Activated CD4-positive, alpha-beta memory T cell treated with anti-CD3 and anti-CD28 coated beads for 36 hours (primary cell): ENCODE measurements around the gene ENPP1. TPM values are rescaled to one million over a fixed set of nuclear protein-coding genes. Genes with fewer than 3 reads are reported as not detected.
A peak's percentile ranks its signal among the peaks of the same experiment; 100 is the strongest.

Source experiments
- CTCF ChIA-PET: fragments of 350-600 bp; sonication (Branson Sonifier 250); formaldehyde crosslinking; loops from one replicate; lab custom pipeline; 2021; ENCODE audit warnings: antibody characterized with exemption, inconsistent platforms; lab: Charles Lee
- POLR2A ChIA-PET: fragments of 350-600 bp; sonication (Branson Sonifier 250); formaldehyde crosslinking; loops from one replicate; lab custom pipeline; 2021; ENCODE audit warnings: antibody characterized with exemption; lab: Charles Lee
- DNase-seq: peaks from one replicate; pipeline ENCODE4 v3.0.0-alpha.2; 2020
- H3K27ac Mint-ChIP-seq: one replicate; pipeline ENCODE4 v1.8.0; 2021; ENCODE audit warnings: mixed read lengths
- H3K27me3 Mint-ChIP-seq: one replicate; pipeline ENCODE4 v1.8.0; 2021; ENCODE audit warnings: mixed read lengths
- H3K36me3 Mint-ChIP-seq: one replicate; pipeline ENCODE4 v1.8.0; 2021; ENCODE audit warnings: mixed read lengths
- H3K4me1 Mint-ChIP-seq: one replicate; pipeline ENCODE4 v1.8.0; 2021; ENCODE audit warnings: low read depth, mixed read lengths
- H3K4me3 Mint-ChIP-seq: one replicate; pipeline ENCODE4 v1.8.0; 2021; ENCODE audit warnings: mild to moderate bottlenecking, mixed read lengths
- H3K9me3 Mint-ChIP-seq: one replicate; pipeline ENCODE4 v1.8.0; 2021; ENCODE audit warnings: mixed read lengths
- intact Hi-C: fragments of 100-400 bp; cut with micrococcal nuclease; formaldehyde crosslinking; loops from one replicate; pipeline ENCODE4 v1.15.1; 2023
- microRNA-seq: library from miRNA; unstranded; fragments of <30 nt; microRNA quantifications from one replicate; pipeline ENCODE4 v1.2.0, GENCODE V29; 2022; ENCODE audit warnings: borderline number of aligned reads, borderline microRNAs expressed, borderline replicate concordance
- total RNA-seq, 2 experiments: library from RNA; stranded (reverse); gene quantifications; one replicate each; pipeline ENCODE4 v1.2.3, GENCODE V29; 2021

The ENPP1 gene
- total RNA-seq, 2 experiments from 2014 or later = 1.1 to 1.4 TPM

GRCh38 chr6:131920656-131921055 lies 112.8 kb downstream of the ENPP1 start:
- peaks cover 21% of the 10 kb centered on the region for H3K27me3 Mint-ChIP-seq
- intact Hi-C loops = no loop called here
- no peaks in the 10 kb centered on the region for H3K36me3 Mint-ChIP-seq
- no peak overlapping the region for H3K27ac Mint-ChIP-seq
- no peak overlapping the region for H3K4me3 Mint-ChIP-seq
- ChIA-PET CTCF (interaction anchor here (1.3 kb wide), 1 partner anchor 359 kb away, joined by 5 read pairs; no protein-coding TSS in a partner anchor), POLR2A (no interaction called here)
- peaks cover 22% of the 10 kb centered on the region for H3K9me3 Mint-ChIP-seq
- H3K4me1 Mint-ChIP-seq = peaks cover 13% of the 10 kb centered on the region
- no peak for DNase-seq

GRCh38 chr6:131923356-131923755 lies 115.5 kb downstream of the ENPP1 start:
- intact Hi-C loops = loop anchor here (2.0 kb wide), 1 partner anchor 293 kb away; no protein-coding TSS in a partner anchor

GRCh38 chr6:131924881-131925474 lies 117.2 kb downstream of the ENPP1 start:
- intact Hi-C loops = no loop called here
- ChIA-PET CTCF (interaction anchor here (0.5 to 2.5 kb wide), 5 partner anchors 10 to 355 kb away, joined by 3 to 10 read pairs (median 5); no protein-coding TSS in a partner anchor), POLR2A (no interaction called here)
- peaks cover 22% of the 10 kb centered on the region for H3K9me3 Mint-ChIP-seq
- no peaks in the 10 kb centered on the region for H3K4me1 Mint-ChIP-seq
- H3K36me3 Mint-ChIP-seq = no peaks in the 10 kb centered on the region
- no peaks in the 10 kb centered on the region for H3K27me3 Mint-ChIP-seq
- DNase-seq = no peak
- no peak overlapping the region for H3K4me3 Mint-ChIP-seq
- no peak overlapping the region for H3K27ac Mint-ChIP-seq

More at GRCh38 chr6:131923356-131923755, 115.5 kb downstream of the ENPP1 start:
- DNase-seq = peak; percentile 60
- CTCF ChIA-PET = interaction anchor here (0.6 to 2.5 kb wide), 9 partner anchors 8 to 589 kb away, joined by 3 to 9 read pairs (median 4); partner anchors contain the start of gene STX7
- H3K36me3 Mint-ChIP-seq = no peaks in the 10 kb centered on the region
- H3K4me1 Mint-ChIP-seq = no peaks in the 10 kb centered on the region
- H3K27ac Mint-ChIP-seq = no peak overlapping the region
- POLR2A ChIA-PET = no interaction called here
- H3K27me3 Mint-ChIP-seq = peaks cover 5% of the 10 kb centered on the region
- peaks cover 22% of the 10 kb centered on the region for H3K9me3 Mint-ChIP-seq
- H3K4me3 Mint-ChIP-seq = no peak overlapping the region

- Mint-ChIP-seq H3K4me1 (no peaks in the 10 kb centered on the region), H3K4me3 (no peak overlapping the region), H3K27me3 (peaks cover 9% of the 10 kb centered on the region), H3K27ac (no peak overlapping the region), H3K9me3 (no peaks in the 10 kb centered on the region), H3K36me3 (no peaks in the 10 kb centered on the region)
- CTCF ChIA-PET = no interaction called here
- intact Hi-C loops = no loop called here
- no peak for DNase-seq
- POLR2A ChIA-PET = no interaction called here
Measured at GRCh38 chr6:131929264-131929663, 121.4 kb downstream of the ENPP1 start.

GRCh38 chr6:131929976-131930375 lies 122.2 kb downstream of the ENPP1 start:
- CTCF ChIA-PET = interaction anchor here (1.5 kb wide), 1 partner anchor 15 kb away, joined by 5 read pairs; no protein-coding TSS in a partner anchor
- POLR2A ChIA-PET = no interaction called here
- Mint-ChIP-seq H3K4me3 (no peak overlapping the region), H3K27ac (no peak overlapping the region), H3K9me3 (no peaks in the 10 kb centered on the region), H3K36me3 (no peaks in the 10 kb centered on the region), H3K4me1 (no peaks in the 10 kb centered on the region), H3K27me3 (peaks cover 9% of the 10 kb centered on the region)
- no peak for DNase-seq
- intact Hi-C loops = no loop called here

- peaks cover 9% of the 10 kb centered on the region for H3K27me3 Mint-ChIP-seq
- H3K4me1 Mint-ChIP-seq = no peaks in the 10 kb centered on the region
- ChIA-PET POLR2A (no interaction called here), CTCF (interaction anchor here (1.5 kb wide), 1 partner anchor 16 kb away, joined by 5 read pairs; no protein-coding TSS in a partner anchor)
- intact Hi-C loops = no loop called here
- no peak for DNase-seq
- no peak overlapping the region for H3K27ac Mint-ChIP-seq
- no peaks in the 10 kb centered on the region for H3K9me3 Mint-ChIP-seq
- H3K4me3 Mint-ChIP-seq = no peak overlapping the region
- H3K36me3 Mint-ChIP-seq = no peaks in the 10 kb centered on the region
Measured at GRCh38 chr6:131931063-131931750, 123.4 kb downstream of the ENPP1 start.

GRCh38 chr6:131936156-131936555 lies 128.3 kb downstream of the ENPP1 start:
- intact Hi-C loops = no loop called here
- ChIA-PET POLR2A (no interaction called here), CTCF (no interaction called here)
- H3K4me1 Mint-ChIP-seq = no peaks in the 10 kb centered on the region
- no peak for DNase-seq
- H3K36me3 Mint-ChIP-seq = no peaks in the 10 kb centered on the region
- H3K9me3 Mint-ChIP-seq = no peaks in the 10 kb centered on the region
- H3K27me3 Mint-ChIP-seq = peaks cover 4% of the 10 kb centered on the region
- H3K27ac Mint-ChIP-seq = no peak overlapping the region
- H3K4me3 Mint-ChIP-seq = no peak overlapping the region

GRCh38 chr6:131937226-131937625 lies 129.4 kb downstream of the ENPP1 start:
- no peak for DNase-seq
- POLR2A ChIA-PET = no interaction called here
- intact Hi-C loops = no loop called here
- no peak overlapping the region for H3K4me3 Mint-ChIP-seq
- no peaks in the 10 kb centered on the region for H3K4me1 Mint-ChIP-seq
- H3K27ac Mint-ChIP-seq = no peak overlapping the region
- H3K27me3 Mint-ChIP-seq = no peaks in the 10 kb centered on the region
- CTCF ChIA-PET = no interaction called here
- H3K9me3 Mint-ChIP-seq = no peaks in the 10 kb centered on the region
- no peaks in the 10 kb centered on the region for H3K36me3 Mint-ChIP-seq

GRCh38 chr6:131937703-131938631 lies 130.1 kb downstream of the ENPP1 start:
- intact Hi-C loops = no loop called here
- DNase-seq = no peak
- Mint-ChIP-seq H3K9me3 (no peaks in the 10 kb centered on the region), H3K4me3 (no peak overlapping the region), H3K36me3 (no peaks in the 10 kb centered on the region), H3K27me3 (no peaks in the 10 kb centered on the region), H3K4me1 (no peaks in the 10 kb centered on the region), H3K27ac (no peak overlapping the region)
- POLR2A ChIA-PET = no interaction called here
- CTCF ChIA-PET = no interaction called here

Small RNAs within 50 kb of the gene (microRNA-seq; reads per million reads assigned to microRNA genes)
- not detected for gene MIR548H5

Other genes starting within 250 kb of the ENPP1 start
- gene ARG1, start 234.8 kb upstream of the ENPP1 start, total RNA-seq = not detected
- gene MED23, start 179.8 kb upstream of the ENPP1 start, total RNA-seq = 10 to 100 TPM; 25.5 to 26.0 TPM
- gene ENPP3, start 170.7 kb upstream of the ENPP1 start, total RNA-seq = under 1 TPM; 0.82 to 0.86 TPM
- gene OR2A4, start 106.6 kb upstream of the ENPP1 start, total RNA-seq = not detected
- gene CTAGE9, start 97.0 kb upstream of the ENPP1 start, total RNA-seq = not detected
- gene CCN2, start 143.4 kb downstream of the ENPP1 start, total RNA-seq = not detected